A549 (cell line): Measurements from ENCODE around the gene PHACTR2. TPM values are rescaled to one million over a fixed set of nuclear protein-coding genes. Genes with fewer than 3 reads are reported as not detected.

ENCODE experiments used
- ATAC-seq, 2 experiments: fragments of 200-7000 bp in 1 of 2; fragments of >200 bp in 1 of 2; cut with Nextera tagmentation in 1 of 2; cut with Tn5 transposase in 1 of 2; 3 replicates each; pipeline versions ENCODE4 v1.8.0 to v1.9.1; 2018 to 2020; ENCODE audit warnings: mild to moderate bottlenecking in 1 of 2, moderate library complexity in 1 of 2
- CTCF ChIA-PET: fragments of 300-600 bp; sonication (Branson Sonifier 250); formaldehyde crosslinking; extraction: SDS; loops from one replicate; lab custom pipeline; 2021; ENCODE audit warnings: antibody characterized with exemption, inconsistent platforms; lab: Yijun Ruan, JAX
- POLR2A ChIA-PET: fragments of 350-600 bp; formaldehyde crosslinking; extraction: SDS; loops from one replicate; lab custom pipeline; 2021; ENCODE audit warnings: antibody characterized with exemption, inconsistent platforms; lab: Yijun Ruan, JAX
- DNase-seq, 2 experiments: peaks; one replicate each; pipeline versions ENCODE4 v3.0.0 to v3.0.0-alpha.2; 2011 to 2016; ENCODE audit warnings: low read depth in 1 of 2, low spot score in 1 of 2
- FAIRE-seq: peaks from 2 replicates; lab custom pipeline; 2011; peaks lifted over from hg19 to GRCh38; lab: Jason Lieb, UNC
- H3K27ac ChIP-seq, 2 experiments: fragments of >200 bp; sonication (Bioruptor Twin); formaldehyde crosslinking; 3 replicates each; pipeline ENCODE4 v1.5.1; 2016 to 2017
- H3K4me1 ChIP-seq: fragments of >200 bp; sonication (Bioruptor Twin); formaldehyde crosslinking; 3 replicates; pipeline ENCODE4 v1.6.1; 2016
- H3K4me2 ChIP-seq: fragments of >200 bp; sonication (Bioruptor Twin); formaldehyde crosslinking; 3 replicates; pipeline ENCODE4 v1.6.1; 2016
- H3K4me3 ChIP-seq: fragments of >200 bp; sonication (Bioruptor Twin); formaldehyde crosslinking; 3 replicates; pipeline ENCODE4 v1.5.1; 2016
- H3K9me3 ChIP-seq: fragments of >200 bp; sonication (Bioruptor Twin); formaldehyde crosslinking; 3 replicates; pipeline ENCODE4 v1.6.1; 2016
- CEBPB ChIP-seq, 2 experiments: fragments of >200 bp in 1 of 2; sonication (Bioruptor Twin) in 1 of 2; formaldehyde crosslinking in 1 of 2; IDR thresholded peaks; 2 replicates each; pipeline ENCODE4 v1.6.1; 2012 to 2016
- CHD2 ChIP-seq: fragments of 150-350 bp; IDR thresholded peaks from 2 replicates; pipeline ENCODE4 v1.6.1; 2014; ENCODE audit warnings: low read length; ENCODE audit not compliant: partially characterized antibody
- CHD4 ChIP-seq: fragments of 200-600 bp; sonication (generic); IDR thresholded peaks from 2 replicates; pipeline ENCODE4 v1.6.1; 2016; ENCODE audit warnings: antibody characterized with exemption, mild to moderate bottlenecking, borderline replicate concordance
- EHF ChIP-seq: fragments of 250-450 bp; sonication (Bioruptor Pico); IDR thresholded peaks from 2 replicates; pipeline ENCODE4 v1.5.0; 2020; ENCODE audit warnings: mild to moderate bottlenecking
- ELK1 ChIP-seq: fragments of 150-350 bp; IDR thresholded peaks from 2 replicates; pipeline ENCODE4 v1.6.1; 2014; ENCODE audit warnings: low read depth, mild to moderate bottlenecking, low read length
- FOSL2 ChIP-seq, 2 experiments: fragments of 450-650 bp in 1 of 2; fragments of >200 bp in 1 of 2; sonication (Bioruptor Twin) in 1 of 2; formaldehyde crosslinking; IDR thresholded peaks; 2 replicates each; pipeline versions ENCODE4 v1.5.0 to v1.6.1; 2016 to 2020; ENCODE audit warnings: mild to moderate bottlenecking in 1 of 2, moderate library complexity in 1 of 2
- HEYL ChIP-seq: fragments of 250-450 bp; sonication (Bioruptor Pico); IDR thresholded peaks from 2 replicates; pipeline ENCODE4 v1.8.0; 2021; ENCODE audit warnings: mild to moderate bottlenecking, moderate library complexity
- HOXA7 ChIP-seq: fragments of 250-450 bp; sonication (Bioruptor Pico); IDR thresholded peaks from 2 replicates; pipeline ENCODE4 v1.5.0; 2020; ENCODE audit warnings: mild to moderate bottlenecking, moderate library complexity
- KDM1A ChIP-seq: fragments of 200-600 bp; sonication (generic); IDR thresholded peaks from 2 replicates; pipeline ENCODE4 v1.6.1; 2016; ENCODE audit warnings: low read depth, mild to moderate bottlenecking
- MAX ChIP-seq: IDR thresholded peaks from 2 replicates; pipeline ENCODE4 v1.6.1; 2012
- MAZ ChIP-seq: fragments of 150-350 bp; IDR thresholded peaks from 2 replicates; pipeline ENCODE4 v1.6.1; 2014; ENCODE audit warnings: antibody characterized with exemption, low read depth, low read length, borderline replicate concordance
- MYC ChIP-seq: IDR thresholded peaks from 2 replicates; pipeline ENCODE4 v1.6.1; 2012; ENCODE audit warnings: mild to moderate bottlenecking, inconsistent platforms, low read length, improper control_type of control experiment, borderline replicate concordance
- NPAS2 ChIP-seq: fragments of 250-450 bp; sonication (Bioruptor Pico); IDR thresholded peaks from 2 replicates; pipeline ENCODE4 v1.8.0; 2022; ENCODE audit warnings: mild to moderate bottlenecking, moderate library complexity, borderline replicate concordance
- NR3C1 ChIP-seq: fragments of >200 bp; sonication (Bioruptor Twin); formaldehyde crosslinking; IDR thresholded peaks from 3 replicates; pipeline ENCODE4 v1.6.1; 2017
- RAD21 ChIP-seq, 2 experiments: fragments of >200 bp in 1 of 2; sonication (Bioruptor Twin) in 1 of 2; formaldehyde crosslinking in 1 of 2; IDR thresholded peaks in 1 of 2; conservative IDR thresholded peaks in 1 of 2; 2 replicates in 1 of 2; 3 replicates in 1 of 2; pipeline ENCODE4 v1.6.1; 2012 to 2018; ENCODE audit warnings: inconsistent platforms in 1 of 2
- RNF2 ChIP-seq: fragments of 200-600 bp; sonication (generic); IDR thresholded peaks from 2 replicates; pipeline ENCODE4 v1.6.1; 2016; ENCODE audit warnings: low read depth, mild to moderate bottlenecking, antibody characterized with exemption, moderate library complexity, borderline replicate concordance
- SREBF2 ChIP-seq: fragments of 450-650 bp; IDR thresholded peaks from 2 replicates; pipeline ENCODE4 v1.6.1; 2014; ENCODE audit warnings: mild to moderate bottlenecking, moderate library complexity
- ZNF302 ChIP-seq: fragments of 250-450 bp; sonication (Bioruptor Pico); IDR thresholded peaks from 2 replicates; pipeline ENCODE4 v1.9.0; 2021; ENCODE audit warnings: inconsistent platforms, mild to moderate bottlenecking, moderate library complexity
- WGBS: methylation state at CpG from one replicate; pipeline ENCODE4 v1.1.6; 2017; ENCODE audit errors: missing lambda C conversion rate; 5-methylcytosine and 5-hydroxymethylcytosine counted together
- polyA plus RNA-seq, 4 experiments: library from polyadenylated mRNA; depleted of rRNA in 3 of 4; stranded (reverse); fragments of >200 nt; fragmentation: RNase III in 1 of 4; extraction: RNeasy Plus Mini Kit Qiagen cat#74134 plus additional on column Dnase treatment in 1 of 4; gene quantifications; 2 replicates in 3 of 4; 3 replicates in 1 of 4; pipeline ENCODE4 v1.2.3, GENCODE V29; 2011 to 2017
- TF ChIP-seq, protein P1 (sequence below): fragments of 450-650 bp; IDR thresholded peaks from 2 replicates; pipeline ENCODE4 v1.6.1; 2014; ENCODE audit warnings: antibody characterized with exemption
- TF ChIP-seq, protein P2 (sequence below): IDR thresholded peaks from 2 replicates; pipeline ENCODE4 v1.6.1; 2012

The PHACTR2 gene
- polyA plus RNA-seq, 2 of the 4 experiments (the other 2 are of a cell fraction): 2.5 to 10.4 TPM

- ATAC-seq: no peak
- POLR2A ChIA-PET: no interaction called here
- H3K4me2 ChIP-seq: no peak overlapping the region
- TF ChIP-seq ZNF302 (CRISPR knock-in tag): no peak
- no peak for TF ChIP-seq HEYL
- no peak for TF ChIP-seq RAD21 (conservative IDR thresholded peaks at IDR 0.05 in 1 of 2, IDR thresholded peaks at IDR 0.05 in 1 of 2)
- TF ChIP-seq MAX: no peak
- TF ChIP-seq, protein P1, sequence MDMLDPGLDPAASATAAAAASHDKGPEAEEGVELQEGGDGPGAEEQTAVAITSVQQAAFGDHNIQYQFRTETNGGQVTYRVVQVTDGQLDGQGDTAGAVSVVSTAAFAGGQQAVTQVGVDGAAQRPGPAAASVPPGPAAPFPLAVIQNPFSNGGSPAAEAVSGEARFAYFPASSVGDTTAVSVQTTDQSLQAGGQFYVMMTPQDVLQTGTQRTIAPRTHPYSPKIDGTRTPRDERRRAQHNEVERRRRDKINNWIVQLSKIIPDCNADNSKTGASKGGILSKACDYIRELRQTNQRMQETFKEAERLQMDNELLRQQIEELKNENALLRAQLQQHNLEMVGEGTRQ: no peak
- TF ChIP-seq CHD2: no peak
- no peak for TF ChIP-seq MYC
- no peak for TF ChIP-seq HOXA7 (CRISPR knock-in tag)
- TF ChIP-seq NPAS2 (CRISPR knock-in tag): no peak
- no peak for TF ChIP-seq EHF (CRISPR knock-in tag)
- TF ChIP-seq MAZ: no peak
- no peak for TF ChIP-seq SREBF2
- no peak for TF ChIP-seq RNF2
- no peak for TF ChIP-seq CHD4
- no peak for TF ChIP-seq FOSL2 (IDR thresholded peaks at IDR 0.05)
- no peak for TF ChIP-seq FOSL2 (CRISPR knock-in tag; IDR thresholded peaks at IDR 0.05)
- TF ChIP-seq NR3C1: no peak
- no peak for TF ChIP-seq CEBPB (IDR thresholded peaks at IDR 0.05)
- TF ChIP-seq, protein P2, sequence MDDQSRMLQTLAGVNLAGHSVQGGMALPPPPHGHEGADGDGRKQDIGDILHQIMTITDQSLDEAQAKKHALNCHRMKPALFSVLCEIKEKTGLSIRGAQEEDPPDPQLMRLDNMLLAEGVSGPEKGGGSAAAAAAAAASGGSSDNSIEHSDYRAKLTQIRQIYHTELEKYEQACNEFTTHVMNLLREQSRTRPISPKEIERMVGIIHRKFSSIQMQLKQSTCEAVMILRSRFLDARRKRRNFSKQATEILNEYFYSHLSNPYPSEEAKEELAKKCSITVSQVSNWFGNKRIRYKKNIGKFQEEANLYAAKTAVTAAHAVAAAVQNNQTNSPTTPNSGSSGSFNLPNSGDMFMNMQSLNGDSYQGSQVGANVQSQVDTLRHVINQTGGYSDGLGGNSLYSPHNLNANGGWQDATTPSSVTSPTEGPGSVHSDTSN: no peak
- TF ChIP-seq, all 56 proteins: peak for 0
- H3K4me3 ChIP-seq: no peak overlapping the region
- 76% methylated on average over 3 of the region's 3 CpGs for WGBS
- no peak for DNase-seq
- H3K4me1 ChIP-seq: peaks cover 7% of the 10 kb centered on the region; the same call in 1 of the 3 replicates
- H3K9me3 ChIP-seq: no peaks in the 10 kb centered on the region
- FAIRE-seq: no peak
- H3K27ac ChIP-seq: no peak overlapping the region
- CTCF ChIA-PET: no interaction called here
Measured at GRCh38 chr6:143699430-143699825, 21.7 kb downstream of the PHACTR2 start.

GRCh38 chr6:143700684-143701348, 23.1 kb downstream of the PHACTR2 start:
- 75% methylated on average over 8 of the region's 8 CpGs for WGBS
- FAIRE-seq: no peak
- no peak overlapping the region for H3K4me3 ChIP-seq
- ATAC-seq: no peak
- DNase-seq: no peak
- H3K27ac ChIP-seq: no peak overlapping the region
- POLR2A ChIA-PET: no interaction called here
- CTCF ChIA-PET: no interaction called here
- TF ChIP-seq, protein P1: no peak
- TF ChIP-seq EHF (CRISPR knock-in tag): no peak
- no peak for TF ChIP-seq ELK1
- TF ChIP-seq KDM1A: no peak
- H3K9me3 ChIP-seq: no peaks in the 10 kb centered on the region
- H3K4me1 ChIP-seq: peaks cover 7% of the 10 kb centered on the region; the same call in 1 of the 3 replicates
- no peak overlapping the region for H3K4me2 ChIP-seq
